Calu3 (cell line): ENCODE measurements around the gene SLC2A10. TPM values are rescaled to one million over a fixed set of nuclear protein-coding genes. Genes with fewer than 3 reads are reported as not detected.

ENCODE experiments used
- BruUV-seq: library from RNA; stranded (reverse); fragments of 400-500 nt; replicated peaks from 2 replicates; lab custom pipeline; 2021; lab: Mats Ljungman, UMichigan
- CTCF ChIA-PET: fragments of 300-600 bp; sonication (Branson Sonifier 250); formaldehyde crosslinking; loops from one replicate; lab custom pipeline; 2022; ENCODE audit warnings: antibody characterized with exemption; lab: Charles Lee
- DNase-seq: peaks from one replicate; pipeline ENCODE4 v3.0.0; 2022
- H3K27ac Mint-ChIP-seq: one replicate; pipeline ENCODE4 v1.8.0; 2022; ENCODE audit warnings: mixed read lengths; ENCODE audit not compliant: unreplicated experiment
- H3K27me3 Mint-ChIP-seq: one replicate; pipeline ENCODE4 v1.8.0; 2022; ENCODE audit warnings: mixed read lengths; ENCODE audit not compliant: unreplicated experiment
- H3K36me3 Mint-ChIP-seq: one replicate; pipeline ENCODE4 v1.8.0; 2022; ENCODE audit warnings: mild to moderate bottlenecking, moderate library complexity, mixed read lengths; ENCODE audit not compliant: insufficient read depth, unreplicated experiment
- H3K4me1 Mint-ChIP-seq: one replicate; pipeline ENCODE4 v1.8.0; 2022; ENCODE audit warnings: mild to moderate bottlenecking, low read depth, mixed read lengths; ENCODE audit not compliant: unreplicated experiment
- H3K4me3 Mint-ChIP-seq: one replicate; pipeline ENCODE4 v1.8.0; 2022; ENCODE audit warnings: mild to moderate bottlenecking, low read depth, moderate library complexity, mixed read lengths; ENCODE audit not compliant: unreplicated experiment
- H3K9me3 Mint-ChIP-seq: one replicate; pipeline ENCODE4 v1.8.0; 2022; ENCODE audit warnings: low read depth, mixed read lengths; ENCODE audit not compliant: unreplicated experiment
- CTCF ChIP-seq: fragments of 200-600 bp; IDR thresholded peaks from one replicate; pipeline ENCODE4 v1.8.0; 2022; ENCODE audit warnings: antibody characterized with exemption; ENCODE audit not compliant: unreplicated experiment
- intact Hi-C: fragments of 100-400 bp; cut with micrococcal nuclease; formaldehyde crosslinking; loops from one replicate; pipeline ENCODE4 v1.10.0; 2022; ENCODE audit not compliant: unreplicated experiment
- total RNA-seq: library from RNA; stranded (reverse); gene quantifications from 2 replicates; pipeline ENCODE4 v1.2.3, GENCODE V29; 2022

SLC2A10 gene
- total RNA-seq, 1 experiment from 2014 or later: 24.9 TPM

DNA sequence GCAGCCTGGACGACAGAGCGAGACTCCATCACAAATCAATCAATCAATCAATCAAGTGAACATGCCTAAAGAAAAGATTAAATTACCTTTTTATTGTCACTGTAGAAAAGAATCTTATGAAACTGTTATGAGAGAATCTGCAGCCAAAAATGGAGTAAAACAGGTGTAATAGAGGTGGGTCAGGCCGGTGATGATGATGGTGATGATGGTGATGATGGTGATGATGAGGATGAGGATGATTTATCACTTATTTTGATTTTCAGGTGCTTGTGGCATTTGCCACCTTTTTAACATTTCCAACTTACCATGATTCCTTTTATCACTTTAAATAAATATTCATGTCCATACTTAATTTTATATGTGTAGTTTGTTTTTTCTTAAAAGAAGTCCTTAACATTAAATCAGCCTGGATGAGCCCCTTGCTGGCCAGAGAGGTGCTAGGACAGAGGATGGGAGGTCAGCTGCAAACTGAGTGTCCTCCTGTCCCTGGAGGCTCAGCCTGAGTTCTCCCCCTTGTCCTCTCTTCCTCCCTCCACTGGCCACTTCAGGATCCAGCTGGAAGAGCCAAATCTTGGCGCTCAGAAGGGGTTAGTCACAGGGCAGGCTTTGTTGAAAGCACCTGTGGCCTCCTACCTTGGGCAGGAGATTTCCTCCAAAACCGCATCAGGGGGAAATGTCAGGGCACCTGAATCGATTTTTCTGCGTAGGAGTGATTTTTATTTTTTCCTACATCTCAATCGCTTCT lies 32.6 kb downstream of the SLC2A10 start:
- DNase-seq: peak; percentile 81
- H3K4me1 Mint-ChIP-seq: peaks cover 67% of the 10 kb centered on the region
- H3K27me3 Mint-ChIP-seq: no peaks in the 10 kb centered on the region
- intact Hi-C loops: no loop called here
- H3K27ac Mint-ChIP-seq: no peak overlapping the region
- CTCF ChIA-PET: interaction anchor here (0.6 to 1.0 kb wide), 2 partner anchors 11 to 31 kb away, joined by 3 to 4 read pairs; no protein-coding TSS in a partner anchor
- BruUV-seq: no TSS peak
- peaks cover 17% of the 10 kb centered on the region for H3K36me3 Mint-ChIP-seq
- H3K9me3 Mint-ChIP-seq: no peaks in the 10 kb centered on the region
- H3K4me3 Mint-ChIP-seq: no peak overlapping the region
- peak; percentile 48 for TF ChIP-seq CTCF

DNA sequence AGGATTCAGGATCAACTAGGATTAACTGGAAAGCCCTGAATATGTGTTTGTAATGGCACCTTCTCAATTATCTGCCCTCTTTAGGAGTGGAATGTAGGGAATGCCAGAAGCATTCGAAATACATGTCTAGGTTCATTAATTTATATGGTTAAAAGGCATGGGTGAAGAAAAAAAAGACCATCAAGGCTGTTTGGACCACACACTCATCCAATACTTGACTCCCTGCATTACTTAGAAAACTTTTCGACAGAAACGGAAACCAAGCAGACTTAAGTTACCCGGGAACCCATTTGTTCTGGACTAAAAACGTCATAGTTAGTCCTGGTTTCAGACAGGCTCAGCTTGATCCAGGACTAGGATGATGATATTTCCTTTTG lies 33.2 kb downstream of the SLC2A10 start:
- BruUV-seq: no TSS peak
- CTCF ChIA-PET: interaction anchor here (0.6 to 1.0 kb wide), 2 partner anchors 10 to 32 kb away, joined by 3 to 4 read pairs; no protein-coding TSS in a partner anchor
- DNase-seq: no peak
- Mint-ChIP-seq H3K4me3 (no peak overlapping the region), H3K4me1 (peaks cover 73% of the 10 kb centered on the region), H3K9me3 (no peaks in the 10 kb centered on the region), H3K27me3 (no peaks in the 10 kb centered on the region), H3K36me3 (peaks cover 17% of the 10 kb centered on the region), H3K27ac (no peak overlapping the region)
- intact Hi-C loops: no loop called here
- no peak for TF ChIP-seq CTCF

- TF ChIP-seq CTCF: no peak
- H3K4me3 Mint-ChIP-seq: no peak overlapping the region
- no peaks in the 10 kb centered on the region for H3K27me3 Mint-ChIP-seq
- peaks cover 17% of the 10 kb centered on the region for H3K36me3 Mint-ChIP-seq
- no peaks in the 10 kb centered on the region for H3K9me3 Mint-ChIP-seq
- DNase-seq: no peak
- no TSS peak for BruUV-seq
- intact Hi-C loops: no loop called here
- CTCF ChIA-PET: no interaction called here
- H3K27ac Mint-ChIP-seq: no peak overlapping the region
- H3K4me1 Mint-ChIP-seq: peaks cover 75% of the 10 kb centered on the region
These were observed 33.6 kb downstream of the SLC2A10 start for GRCh38 chr20:46743088-46743487.

GRCh38 chr20:46746956-46747526 lies 37.6 kb downstream of the SLC2A10 start:
- H3K27ac Mint-ChIP-seq: no peak overlapping the region
- H3K36me3 Mint-ChIP-seq: peaks cover 4% of the 10 kb centered on the region
- no peak overlapping the region for H3K4me3 Mint-ChIP-seq
- CTCF ChIA-PET: interaction anchor here (0.9 to 1.0 kb wide), 4 partner anchors 8 to 527 kb away, joined by 3 to 4 read pairs (median 3); no protein-coding TSS in a partner anchor
- H3K4me1 Mint-ChIP-seq: peaks cover 36% of the 10 kb centered on the region
- intact Hi-C loops: no loop called here
- BruUV-seq: no TSS peak
- H3K9me3 Mint-ChIP-seq: no peaks in the 10 kb centered on the region
- DNase-seq: peak; percentile 70
- no peaks in the 10 kb centered on the region for H3K27me3 Mint-ChIP-seq
- TF ChIP-seq CTCF: no peak
